Suppressor macrophage treated with lipopolysaccharide for 1 hour (primary cell): Measurements from ENCODE around the gene TBX5.
A peak's percentile ranks its signal among the peaks of the same experiment; 100 is the strongest.
"Not testable (repeated sequence)": the region's sequence is repeated elsewhere in the genome, so short reads cannot be mapped to it uniquely, and the experiment has no call there.

ENCODE experiments used
- DNase-seq, 3 donors: peaks; one replicate each; pipeline ENCODE4 v3.0.0-alpha.2; 2020 to 2022

TBX5 gene

GRCh38 chr12:114371250-114371649 lies 34.7 kb downstream of the TBX5 start:
- DNase-seq: no peak

DNA sequence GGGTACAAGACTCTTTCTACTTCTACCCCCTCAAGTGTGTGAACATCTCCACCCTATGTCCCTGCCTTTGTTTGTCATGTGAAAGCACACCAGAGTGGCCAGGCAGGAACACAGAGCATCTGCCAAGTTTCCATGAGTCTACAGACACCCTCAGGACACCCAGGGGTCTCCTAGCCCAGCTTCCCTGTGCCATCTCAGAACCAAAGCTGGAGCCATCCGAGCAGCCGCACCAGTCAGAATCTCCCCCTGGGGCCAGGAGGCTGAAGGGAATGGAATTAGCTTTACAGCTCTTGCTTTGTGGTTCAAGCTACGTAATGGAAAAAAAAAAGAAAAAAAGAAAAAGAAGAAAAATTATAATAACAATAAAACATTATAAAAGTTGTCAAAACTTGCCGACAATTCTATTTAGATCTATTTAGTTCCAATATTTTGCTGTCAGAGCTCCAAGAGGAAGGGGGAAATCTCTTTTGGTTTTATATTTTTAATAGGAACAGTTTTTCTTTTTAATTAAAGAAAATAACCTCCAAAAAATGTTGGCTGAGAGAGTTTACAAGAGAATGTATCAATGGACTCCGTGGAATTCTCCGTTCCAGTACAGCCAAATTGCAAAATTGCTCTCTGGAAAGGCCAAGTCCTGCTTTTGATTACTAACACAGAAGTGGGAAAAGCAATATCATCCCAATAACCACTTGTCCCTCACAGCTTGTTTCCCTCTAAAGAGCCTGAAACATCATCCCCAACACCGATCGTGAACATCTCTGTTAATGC lies 37.1 kb downstream of the TBX5 start:
- no peak for DNase-seq

- no peak for DNase-seq
These were observed 44.0 kb downstream of the TBX5 start for GRCh38 chr12:114361992-114362391.

- no peak for DNase-seq
These were observed 44.4 kb downstream of the TBX5 start for GRCh38 chr12:114361545-114361944.

GRCh38 chr12:114360485-114360884 lies 45.5 kb downstream of the TBX5 start:
- DNase-seq: no peak

- DNase-seq: peak in 2 of 3 donors; percentile 2 to 19
These were observed 50.4 kb downstream of the TBX5 start for GRCh38 chr12:114355389-114356088.

- not testable (repeated sequence) for DNase-seq
These were observed 56.7 kb downstream of the TBX5 start for GRCh38 chr12:114349239-114349638.

GRCh38 chr12:114347861-114348260 lies 58.1 kb downstream of the TBX5 start:
- DNase-seq: no peak

DNA sequence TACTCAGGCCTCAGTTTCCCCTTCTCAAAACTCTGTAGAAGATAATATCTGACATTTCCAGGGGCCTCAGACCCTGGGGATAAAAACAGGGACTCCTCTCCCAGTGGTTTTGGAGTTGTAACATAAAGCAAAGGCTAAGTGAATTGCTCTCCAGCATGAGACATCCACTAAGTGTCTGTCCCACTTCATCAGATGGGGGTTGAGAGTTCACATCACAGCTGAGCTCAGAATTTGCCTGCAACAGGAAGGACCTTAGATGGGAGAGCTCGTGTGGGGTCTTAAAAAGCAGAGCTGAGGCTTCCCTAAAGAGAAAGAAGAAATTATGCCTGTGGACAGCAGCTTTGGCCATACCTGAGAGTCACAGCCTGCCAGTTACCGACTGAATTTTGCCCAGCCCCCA lies 61.1 kb downstream of the TBX5 start:
- no peak for DNase-seq

- no peak for DNase-seq
These were observed 61.7 kb downstream of the TBX5 start for GRCh38 chr12:114344303-114344663.

GRCh38 chr12:114343585-114344302 lies 62.2 kb downstream of the TBX5 start:
- DNase-seq: no peak

DNA sequence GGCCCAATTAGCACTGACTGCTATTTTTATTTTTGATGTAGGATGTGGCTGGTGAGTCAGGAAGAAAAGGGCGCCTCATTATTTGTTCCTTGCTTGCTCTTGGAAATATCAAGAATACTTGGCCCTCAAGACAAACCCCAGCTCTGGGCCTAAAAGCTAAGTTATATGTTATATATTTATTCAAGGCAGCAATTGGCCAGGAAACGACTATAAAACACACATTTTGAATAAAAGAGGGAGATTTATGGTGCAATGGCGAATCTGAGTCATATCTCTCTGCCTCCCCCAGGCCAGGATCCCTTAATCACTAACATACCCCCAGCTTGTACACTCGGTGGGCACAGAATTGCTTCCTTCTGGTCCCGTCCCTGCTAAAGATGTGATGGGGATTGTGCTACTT lies 63.3 kb downstream of the TBX5 start:
- no peak for DNase-seq

DNA sequence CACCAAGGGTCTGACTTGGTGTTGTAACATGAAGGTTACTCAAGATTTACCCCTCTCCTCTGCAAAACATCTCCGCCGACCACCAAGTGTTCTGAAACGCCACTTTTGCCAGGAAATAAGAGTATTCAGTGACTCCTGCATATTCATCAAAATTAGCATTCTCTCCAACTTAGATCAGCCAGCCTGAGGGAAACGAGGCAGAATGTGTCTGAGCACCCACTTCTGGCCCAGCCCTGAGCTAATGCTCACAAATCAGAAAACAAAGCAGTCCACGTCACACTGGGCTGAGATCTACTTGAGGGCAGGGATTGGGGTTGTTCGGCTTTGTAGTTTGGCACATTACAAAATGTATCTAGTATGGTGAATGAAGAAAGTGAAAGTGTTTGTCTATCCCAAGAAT lies 64.3 kb downstream of the TBX5 start:
- no peak for DNase-seq

DNA sequence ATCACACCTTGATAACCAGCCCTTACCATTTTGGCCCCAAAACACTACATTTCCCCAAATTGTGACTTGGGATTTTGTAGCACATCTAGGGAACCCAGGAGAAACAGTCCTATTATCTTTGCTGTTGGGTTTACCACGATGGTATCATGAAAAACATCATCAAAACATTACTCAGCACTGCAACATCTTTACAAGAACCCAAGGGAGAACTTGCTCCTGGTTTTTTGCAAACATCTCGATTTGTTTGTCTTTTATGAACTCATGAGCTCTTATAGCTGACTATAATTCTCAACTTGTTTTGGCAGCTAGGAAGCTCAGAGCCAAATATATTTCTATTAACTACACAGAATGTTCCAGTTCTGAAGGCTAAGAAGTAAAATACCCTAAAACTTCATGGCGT lies 65.7 kb downstream of the TBX5 start:
- DNase-seq: no peak

- no peak for DNase-seq
These were observed 66.3 kb downstream of the TBX5 start for GRCh38 chr12:114339626-114340025.

DNA sequence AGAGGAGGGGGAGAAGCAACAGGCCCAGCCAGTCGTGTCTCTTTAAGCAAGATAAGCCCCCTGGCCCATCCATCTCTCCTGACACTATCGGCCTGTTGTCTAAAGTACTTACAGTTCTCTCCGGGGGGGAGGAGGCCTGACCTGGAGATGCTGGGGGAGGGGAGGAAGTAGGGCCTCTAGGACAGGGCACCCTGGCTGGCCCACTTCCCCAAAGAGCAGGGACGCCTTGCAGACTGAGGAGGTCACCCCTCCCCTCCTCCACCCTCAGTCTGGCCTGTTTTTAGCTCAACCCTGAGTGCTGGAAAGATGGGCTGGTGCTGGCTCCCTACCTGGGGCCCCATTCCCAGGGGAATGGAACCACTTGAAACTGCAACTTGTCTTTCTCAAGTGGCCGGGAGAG lies 70.3 kb downstream of the TBX5 start:
- DNase-seq: no peak

- no peak for DNase-seq
These were observed 71.5 kb downstream of the TBX5 start for GRCh38 chr12:114334395-114334794.

GRCh38 chr12:114328292-114328691 lies 77.7 kb downstream of the TBX5 start:
- DNase-seq: no peak

GRCh38 chr12:114327765-114328164 lies 78.2 kb downstream of the TBX5 start:
- DNase-seq: no peak

- DNase-seq: no peak
These were observed 84.4 kb downstream of the TBX5 start for GRCh38 chr12:114321524-114321923.

DNA sequence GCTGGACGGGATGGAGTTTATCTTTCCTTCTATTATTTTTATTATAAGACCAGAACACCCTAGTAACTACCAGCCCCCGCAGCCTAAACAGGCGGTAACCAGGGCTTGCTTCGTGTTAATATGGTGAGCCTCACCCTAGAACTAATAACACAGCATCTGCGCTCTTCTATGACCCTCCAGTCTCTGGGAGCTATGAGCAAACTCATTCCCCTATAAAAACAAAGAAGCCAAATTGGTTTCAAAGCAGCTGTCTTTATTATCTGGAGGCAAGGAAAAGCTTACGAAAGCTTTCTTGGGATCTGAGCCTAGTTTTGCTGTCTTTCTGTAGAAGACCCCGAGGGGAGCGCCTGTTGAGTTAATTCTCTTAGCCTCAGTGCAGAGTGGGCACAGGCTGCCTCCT lies 85.0 kb downstream of the TBX5 start:
- DNase-seq: no peak

- no peak for DNase-seq
These were observed 85.8 kb downstream of the TBX5 start for GRCh38 chr12:114320101-114320500.

GRCh38 chr12:114319422-114319821 lies 86.5 kb downstream of the TBX5 start:
- DNase-seq: no peak

- no peak for DNase-seq
These were observed 87.0 kb downstream of the TBX5 start for GRCh38 chr12:114318984-114319383.
